HepG2 (cell line): ENCODE measurements around the gene TMEM79. TPM values are rescaled to one million over a fixed set of nuclear protein-coding genes. Genes with fewer than 3 reads are reported as not detected.

ENCODE experiments used
- ATF5 ChIP-seq: sonication (generic); formaldehyde crosslinking; IDR thresholded peaks from 2 replicates; pipeline ENCODE4 v1.4.0; 2020; ENCODE audit warnings: mild to moderate bottlenecking, low read depth, missing genetic modification reagents
- ATF7 ChIP-seq, 2 experiments: fragments of 450-650 bp in 1 of 2; sonication (generic) in 1 of 2; formaldehyde crosslinking in 1 of 2; IDR thresholded peaks; 2 replicates each; pipeline versions ENCODE4 v1.4.0 to v1.6.1; 2016 to 2020; ENCODE audit warnings: antibody characterized with exemption in 1 of 2, mild to moderate bottlenecking in 1 of 2, missing genetic modification reagents in 1 of 2
- BCLAF1 ChIP-seq: fragments of 450-650 bp; IDR thresholded peaks from 2 replicates; pipeline ENCODE4 v1.6.1; 2017; ENCODE audit warnings: mild to moderate bottlenecking
- ESRRA ChIP-seq: sonication (generic); formaldehyde crosslinking; IDR thresholded peaks from 2 replicates; pipeline ENCODE4 v1.5.1; 2020; ENCODE audit warnings: mild to moderate bottlenecking, low read depth, missing genetic modification reagents
- RNF2 ChIP-seq: fragments of 450-650 bp; conservative IDR thresholded peaks from 2 replicates; pipeline ENCODE4 v1.6.1; 2016; ENCODE audit warnings: low read depth
- SALL2 ChIP-seq: sonication (generic); formaldehyde crosslinking; IDR thresholded peaks from 2 replicates; pipeline ENCODE4 v1.8.1; 2023; ENCODE audit warnings: mild to moderate bottlenecking, missing genetic modification reagents, inconsistent platforms
- SMAD9 ChIP-seq: sonication (generic); formaldehyde crosslinking; IDR thresholded peaks from 2 replicates; pipeline ENCODE4 v1.5.1; 2020; ENCODE audit warnings: mild to moderate bottlenecking, missing genetic modification reagents
- TBX3 ChIP-seq: fragments of 450-650 bp; IDR thresholded peaks from 2 replicates; pipeline ENCODE4 v1.6.1; 2017; ENCODE audit warnings: antibody characterized with exemption, mild to moderate bottlenecking, inconsistent platforms, borderline replicate concordance
- TCF12 ChIP-seq, 2 experiments: fragments of 450-650 bp in 1 of 2; sonication (generic) in 1 of 2; formaldehyde crosslinking in 1 of 2; IDR thresholded peaks; 2 replicates each; pipeline versions ENCODE4 v1.6.1 to v1.8.0; 2017 to 2022; ENCODE audit warnings: antibody characterized with exemption in 1 of 2, mild to moderate bottlenecking in 1 of 2, missing genetic modification reagents in 1 of 2, moderate library complexity in 1 of 2
- TMF1 ChIP-seq: sonication (generic); formaldehyde crosslinking; IDR thresholded peaks from 2 replicates; pipeline ENCODE4 v1.8.1; 2022; ENCODE audit warnings: low read depth, missing genetic modification reagents
- U2AF2 ChIP-seq: fragments of 200-400 bp; formaldehyde crosslinking; IDR thresholded peaks from 2 replicates; pipeline ENCODE4 v1.6.1; 2017; ENCODE audit warnings: low read depth, mild to moderate bottlenecking, low read length
- UBTF ChIP-seq: sonication (generic); formaldehyde crosslinking; IDR thresholded peaks from 2 replicates; pipeline ENCODE4 v1.4.0; 2020; ENCODE audit warnings: mild to moderate bottlenecking, missing genetic modification reagents
- ZBTB43 ChIP-seq: sonication (generic); formaldehyde crosslinking; conservative IDR thresholded peaks from 2 replicates; pipeline ENCODE4 v1.4.0; 2020; ENCODE audit warnings: missing genetic modification reagents
- ZGPAT ChIP-seq: IDR thresholded peaks from 2 replicates; pipeline ENCODE4 v1.6.1; 2016; ENCODE audit warnings: mild to moderate bottlenecking
- ZNF251 ChIP-seq: sonication (generic); formaldehyde crosslinking; IDR thresholded peaks from 2 replicates; pipeline ENCODE4 v1.9.0; 2021; ENCODE audit warnings: mild to moderate bottlenecking, missing genetic modification reagents
- ZNF274 ChIP-seq: sonication (generic); formaldehyde crosslinking; IDR thresholded peaks from 2 replicates; pipeline ENCODE4 v1.5.1; 2020; ENCODE audit warnings: mild to moderate bottlenecking, missing genetic modification reagents
- ZNF333 ChIP-seq: sonication (generic); formaldehyde crosslinking; IDR thresholded peaks from 2 replicates; pipeline ENCODE4 v1.4.0; 2020; ENCODE audit warnings: mild to moderate bottlenecking, missing genetic modification reagents, borderline replicate concordance
- ZSCAN30 ChIP-seq: sonication (generic); formaldehyde crosslinking; IDR thresholded peaks from 2 replicates; pipeline ENCODE4 v1.5.0; 2020; ENCODE audit warnings: mild to moderate bottlenecking, missing genetic modification reagents
- polyA plus RNA-seq, 8 experiments: library from polyadenylated mRNA; depleted of rRNA in 3 of 8; stranded (reverse) in 7 of 8; unstranded in 1 of 8; fragments of >200 nt; fragmentation: Illumina TruSeq in 4 of 8; extraction: Trizol in 4 of 8; gene quantifications; 2 replicates each; pipeline versions ENCODE4 v1.2.1 to v1.2.3, GENCODE V29; 2011 to 2016; ENCODE audit warnings: low read depth in 4 of 8, missing spikeins in 1 of 8, mixed read lengths in 1 of 8; ENCODE audit not compliant: insufficient read depth in 1 of 8
- total RNA-seq, 5 experiments: library from RNA; depleted of rRNA; stranded (reverse); fragments of >200 nt; fragmentation: Illumina TruSeq; extraction: Trizol; gene quantifications; 2 replicates each; pipeline ENCODE4 v1.2.3, GENCODE V29; 2016; ENCODE audit warnings: low read depth in 1 of 5

TMEM79 gene
- total and polyA plus RNA-seq, 2 of the 13 experiments (the other 11 are each of a cell fraction or from before 2014, with no cell fraction given): 1.2 to 1.9 TPM

- TF ChIP-seq ATF7 (IDR thresholded peaks at IDR 0.05) (no peak), ATF7 (CRISPR knock-in tag; IDR thresholded peaks at IDR 0.05) (peak; percentile 64), U2AF2 (no peak), TMF1 (CRISPR knock-in tag) (no peak), TCF12 (IDR thresholded peaks at IDR 0.05) (no peak), TCF12 (CRISPR knock-in tag; IDR thresholded peaks at IDR 0.05) (peak; percentile 51; the same call in 1 of the 2 replicates), ZNF274 (0 out of 2 replicates have a peak, but pooled peaks have one; percentile 33), ESRRA (peak; percentile 46; the same call in 1 of the 2 replicates), ZNF251 (CRISPR knock-in tag) (0 out of 2 replicates have a peak, but pooled peaks have one; percentile 25), UBTF (CRISPR knock-in tag) (peak; percentile 80; the same call in 1 of the 2 replicates), ZBTB43 (CRISPR knock-in tag) (0 out of 2 replicates have a peak, but pooled peaks have one; percentile 78), ZGPAT (CRISPR knock-in tag) (peak; percentile 41; the same call in 1 of the 2 replicates), ZSCAN30 (no peak), ATF5 (CRISPR knock-in tag) (0 out of 2 replicates have a peak, but pooled peaks have one; percentile 55), RNF2 (peak; percentile 45), SMAD9 (no peak), ZNF333 (CRISPR knock-in tag) (peak; percentile 72; the same call in 1 of the 2 replicates), SALL2 (CRISPR knock-in tag) (no peak), BCLAF1 (no peak), TBX3 (no peak)
These were observed 38.5 kb upstream of the TMEM79 start (continued) for GRCh38 chr1:156245451-156246232.
